Stimulated activated CD8-positive, alpha-beta memory T cell treated with anti-CD3 and anti-CD28 coated beads, Interleukin-12 subunit alpha, Interleukin-12 subunit beta, amount 100 ng/mL, for 24 hours (primary cell): Measurements from ENCODE around the gene SCG2.

Experiments used
- DNase-seq: peaks from one replicate; pipeline ENCODE4 v3.0.0-alpha.2; 2020; ENCODE audit errors: extremely low read depth

SCG2 gene

GRCh38 chr2:223601932-223602666, at the start of gene SCG2:
SCG2 (minus strand) TSS chr2:223602361; CDS start chr2:223599282, 3,079 bp downstream.
- DNase-seq = no peak

DNA sequence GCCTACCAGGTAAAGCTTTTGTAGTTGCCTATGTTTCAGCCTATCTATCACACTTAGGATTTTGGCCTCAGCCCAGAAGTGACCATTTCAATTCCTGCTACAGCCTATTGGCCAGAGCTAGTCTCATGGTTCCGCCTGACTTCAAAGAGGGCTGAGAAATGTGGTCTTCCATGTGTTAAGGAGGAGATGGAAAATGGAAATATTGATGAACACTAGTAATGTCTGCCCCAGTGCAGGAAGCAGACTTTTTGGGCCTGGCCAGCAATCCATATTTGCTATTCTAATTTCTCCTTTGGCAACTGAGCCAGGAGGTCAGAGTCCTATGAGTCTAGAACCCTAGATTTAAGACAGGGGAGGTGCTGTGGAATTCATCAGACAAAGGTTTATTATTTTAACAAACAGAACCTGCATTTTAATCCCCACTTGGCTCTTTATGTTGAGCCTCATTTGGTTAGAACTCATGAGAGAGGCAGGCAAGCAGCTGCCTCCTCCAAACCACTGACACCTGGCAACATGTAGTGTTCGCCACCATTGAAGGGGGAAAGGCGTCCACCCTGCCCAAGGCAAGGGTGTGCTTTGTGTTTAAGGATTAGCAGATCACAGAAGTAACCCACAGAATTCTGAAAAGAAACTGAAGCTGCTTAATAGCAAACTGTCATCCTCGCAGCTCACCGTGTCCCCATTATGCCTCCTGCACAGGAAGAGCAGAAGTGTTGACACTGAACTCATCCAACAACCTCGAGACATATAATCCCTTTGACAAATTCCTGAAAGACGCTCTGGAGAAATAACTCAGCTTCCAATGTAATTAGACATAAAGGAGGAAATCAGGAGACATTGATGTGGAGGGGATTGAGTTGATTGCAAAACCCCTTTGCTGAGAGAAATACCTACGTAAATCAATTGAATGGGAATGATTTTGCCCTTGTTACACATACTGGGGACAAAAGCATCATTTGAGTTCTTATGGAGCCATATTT, 47.7 kb upstream of the SCG2 start:
- DNase-seq = no peak

DNA sequence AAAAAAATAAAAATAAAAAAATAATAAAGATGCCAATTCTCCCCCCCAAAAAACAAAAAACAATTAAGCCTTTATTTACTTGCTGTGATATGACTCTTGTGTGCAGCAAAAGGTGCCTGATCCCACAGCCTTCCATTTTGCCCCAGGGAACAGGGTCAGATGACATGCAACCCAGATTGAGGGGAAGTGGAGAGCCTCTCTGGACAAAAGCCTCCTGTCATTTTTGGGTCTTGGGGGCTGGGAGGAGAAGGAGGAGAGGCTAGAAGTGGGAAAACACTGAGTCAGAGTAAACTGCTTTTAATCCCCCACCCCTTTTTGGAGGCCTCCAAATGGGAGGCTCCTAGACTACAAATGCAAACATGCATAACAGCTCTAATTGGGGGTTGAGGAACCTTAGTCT, 46.6 kb upstream of the SCG2 start:
- DNase-seq = no peak

DNA sequence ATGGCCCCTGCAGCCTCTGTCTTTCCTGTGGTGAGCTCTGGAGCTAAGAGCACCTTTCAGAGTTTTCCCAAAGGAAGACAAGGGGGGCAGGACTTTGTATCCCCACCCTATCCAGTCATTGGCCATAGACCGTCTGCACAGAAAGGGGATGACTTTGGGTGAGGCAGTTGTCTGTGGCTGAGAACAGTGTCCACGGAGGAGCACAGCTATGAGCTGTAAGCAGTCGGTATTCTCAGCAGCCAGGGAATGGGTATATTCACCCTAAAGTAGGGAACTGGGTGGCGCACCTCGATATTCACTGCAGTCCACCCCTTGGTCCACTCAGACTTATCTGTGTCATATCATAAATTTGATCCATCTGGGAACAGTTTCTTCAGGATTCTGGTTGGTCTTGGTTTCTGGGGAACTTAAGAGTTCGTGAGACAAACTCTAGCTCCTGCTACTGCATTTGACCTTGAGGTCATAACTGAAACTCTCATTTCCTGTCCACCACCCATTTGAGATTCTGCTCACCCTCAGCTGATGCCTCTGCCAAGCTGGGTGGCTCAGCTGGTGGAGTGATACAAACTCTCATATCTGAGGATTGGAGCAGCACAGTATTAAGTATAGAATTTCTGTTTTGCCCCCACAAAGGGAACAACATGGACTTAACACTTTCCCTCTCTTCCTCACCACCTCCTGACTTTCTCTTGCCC, 45.2 kb upstream of the SCG2 start:
- DNase-seq = no peak

- no peak for DNase-seq
These were observed 42.0 kb upstream of the SCG2 start for GRCh38 chr2:223644136-223644535.

GRCh38 chr2:223643309-223643708, 41.1 kb upstream of the SCG2 start:
- no peak for DNase-seq

DNA sequence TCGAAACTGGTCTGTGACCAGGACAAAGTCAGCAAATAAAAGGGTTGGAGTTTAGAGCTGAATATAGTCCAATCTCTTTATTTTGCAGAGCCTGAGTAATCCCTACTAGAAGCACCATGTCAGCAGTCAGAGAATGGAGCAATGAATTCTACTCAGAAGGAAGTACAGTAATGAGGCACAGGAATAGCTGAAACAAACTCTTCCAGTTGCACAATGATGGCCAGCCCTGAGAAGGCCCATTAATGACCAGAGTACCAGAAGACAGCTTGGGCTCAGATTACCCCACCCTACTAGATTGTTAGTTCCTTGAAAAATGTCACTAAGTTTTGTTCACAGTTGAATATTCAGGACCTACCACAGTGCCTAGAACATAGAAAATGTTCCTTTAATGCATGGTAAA, 40.3 kb upstream of the SCG2 start:
- DNase-seq = no peak

- no peak for DNase-seq
These were observed 38.9 kb upstream of the SCG2 start for GRCh38 chr2:223641082-223641481.

- DNase-seq = no peak
These were observed 32.9 kb upstream of the SCG2 start for GRCh38 chr2:223635080-223635479.

GRCh38 chr2:223634238-223634637, 32.1 kb upstream of the SCG2 start:
- DNase-seq = no peak

DNA sequence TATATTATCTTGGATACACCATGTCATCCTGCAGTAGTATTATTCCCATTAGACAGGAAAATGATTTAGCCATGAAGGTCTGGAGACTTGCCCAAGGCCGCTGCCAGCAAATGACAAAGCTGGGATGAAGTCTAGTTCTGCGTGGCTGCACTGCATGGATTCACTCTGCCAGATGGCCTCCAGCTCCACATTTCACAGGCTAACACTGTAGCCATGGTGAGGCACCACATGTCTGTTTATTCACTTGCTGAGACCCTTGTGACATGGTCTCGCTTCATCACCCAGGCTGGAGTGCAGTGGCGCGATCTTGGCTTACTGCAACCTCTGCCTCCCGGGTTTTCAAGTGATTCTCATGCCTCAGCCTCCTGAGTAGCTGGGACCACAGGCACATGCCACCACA, 31.5 kb upstream of the SCG2 start:
- no peak for DNase-seq

DNA sequence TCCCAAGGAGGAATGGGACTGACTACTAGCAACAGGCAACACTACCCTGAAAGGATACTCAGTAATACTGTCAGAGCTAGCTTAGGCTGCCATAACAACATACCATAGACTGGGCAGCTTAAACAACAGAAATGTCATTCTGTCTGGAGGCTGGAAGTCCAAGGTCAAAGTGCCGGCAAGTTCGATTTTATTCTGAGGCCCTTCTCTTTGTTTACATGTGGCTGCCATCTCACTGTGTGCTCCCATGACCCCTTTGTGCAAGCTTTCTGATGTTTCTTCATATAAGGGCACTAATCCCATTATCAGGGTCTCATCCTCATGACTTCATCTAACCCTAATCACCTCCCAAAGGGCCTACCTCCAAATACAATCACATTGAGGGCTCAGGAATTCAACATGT, 30.7 kb upstream of the SCG2 start:
- no peak for DNase-seq

- DNase-seq = no peak
These were observed 24.6 kb upstream of the SCG2 start for GRCh38 chr2:223626716-223627115.

DNA sequence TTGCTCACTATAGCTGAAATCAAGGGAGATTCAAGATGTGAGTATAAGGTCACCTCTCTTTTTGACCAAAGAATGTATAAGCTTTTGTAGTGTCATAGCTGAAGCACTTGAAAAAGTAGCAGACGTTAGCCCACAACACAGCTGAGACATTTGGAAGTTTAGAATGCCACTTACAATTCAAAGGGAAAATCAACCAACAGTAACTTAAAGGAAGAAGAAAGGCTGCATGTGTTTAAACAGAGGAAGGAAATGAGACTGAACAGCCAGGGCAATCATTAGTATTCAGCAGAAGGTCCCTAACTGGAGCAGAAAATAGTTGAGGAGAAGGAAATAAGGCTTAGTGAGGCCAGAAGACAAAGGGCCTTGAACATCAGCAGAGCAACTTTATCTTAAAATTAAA, 23.5 kb upstream of the SCG2 start:
- no peak for DNase-seq

GRCh38 chr2:223621901-223622300, 19.7 kb upstream of the SCG2 start:
- DNase-seq = no peak

- DNase-seq = no peak
These were observed 17.4 kb upstream of the SCG2 start for GRCh38 chr2:223619486-223620129.

- no peak for DNase-seq
These were observed 16.2 kb upstream of the SCG2 start for GRCh38 chr2:223618172-223619035.

DNA sequence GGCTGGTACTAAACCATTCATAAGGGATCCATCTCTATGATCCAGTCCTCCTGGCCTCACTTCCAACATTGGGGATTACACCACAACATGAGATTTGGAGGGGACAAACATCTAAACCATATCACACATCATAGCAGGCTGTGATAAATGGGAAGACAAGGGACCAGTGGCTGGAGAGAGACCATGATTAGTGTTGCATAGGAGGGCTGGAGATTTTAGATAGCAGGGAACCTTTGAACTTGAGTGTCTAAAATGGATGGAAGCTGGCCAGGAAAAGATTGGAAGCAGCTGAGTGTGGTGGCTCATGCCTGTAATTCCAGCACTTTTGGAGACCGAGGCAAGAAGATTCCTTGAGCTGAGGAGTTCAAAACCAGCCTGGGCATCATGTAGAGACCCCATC, 12.4 kb upstream of the SCG2 start:
- DNase-seq = no peak

DNA sequence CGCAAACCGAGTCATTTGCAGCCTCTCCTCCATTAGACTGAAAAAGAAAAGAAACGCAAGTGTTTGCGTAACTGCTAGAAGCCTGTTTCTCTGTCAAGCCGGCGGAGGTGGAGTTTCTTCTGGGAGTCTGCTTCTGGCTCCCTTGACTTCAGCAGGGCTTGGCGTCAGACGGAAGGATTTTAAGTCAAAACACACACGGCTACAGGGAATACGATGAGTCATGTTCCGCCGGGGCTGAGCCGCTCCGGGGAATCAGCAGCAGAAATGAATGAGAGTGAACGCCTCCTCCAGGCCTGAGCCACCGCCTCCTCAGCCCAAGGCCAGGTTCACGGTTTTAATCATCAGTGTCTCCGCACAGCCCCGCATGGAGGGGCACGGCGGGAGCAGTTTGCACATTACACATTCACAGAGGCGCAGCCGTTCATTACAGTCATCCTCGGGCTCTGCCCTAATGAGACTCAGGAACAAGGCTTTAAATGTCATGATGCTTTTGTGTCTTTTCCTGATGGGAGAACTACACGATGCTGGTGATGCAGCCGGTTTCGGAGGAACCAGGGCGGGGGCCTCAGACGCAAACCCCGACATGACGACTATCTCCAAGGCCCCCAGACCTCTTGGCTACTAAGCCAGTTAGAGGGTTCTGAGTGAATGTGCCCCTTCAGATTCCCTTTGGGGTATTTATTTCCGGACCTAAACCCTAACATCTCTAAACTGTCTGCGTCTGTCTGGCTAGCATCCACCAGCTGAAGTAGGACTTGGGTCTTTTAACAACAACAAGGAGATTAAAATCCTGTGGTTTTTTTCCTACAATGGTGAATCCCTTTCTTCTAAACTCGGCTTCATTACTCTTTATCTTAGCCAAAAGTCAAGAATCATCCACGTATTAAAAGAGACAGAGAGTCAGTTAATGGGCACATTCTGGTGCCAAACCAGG, 11.1 kb upstream of the SCG2 start:
- DNase-seq = no peak

DNA sequence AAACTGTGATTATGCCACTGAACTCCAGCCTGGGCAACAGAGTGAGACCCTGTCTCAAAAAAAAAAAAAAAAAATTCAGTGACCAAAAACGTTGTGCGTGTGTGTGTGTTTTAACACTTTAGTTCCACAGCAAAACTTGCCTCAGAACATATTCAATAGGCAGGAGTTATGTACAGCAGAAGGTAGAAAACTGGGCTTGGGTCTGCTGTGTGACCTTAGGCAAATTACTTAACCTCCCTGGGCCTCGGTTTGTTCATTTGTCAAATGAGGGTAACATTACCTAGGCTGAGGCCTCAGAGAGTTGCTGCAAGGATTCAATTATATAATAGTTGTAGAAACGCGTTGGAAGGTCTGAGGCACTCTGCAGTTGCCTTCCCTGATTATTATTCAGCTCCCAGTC, 10.3 kb upstream of the SCG2 start:
- DNase-seq = no peak
